ENCODE data around the gene ZNF90. TPM values are rescaled to one million over a fixed set of nuclear protein-coding genes. Genes with fewer than 3 reads are reported as not detected.

ZNF90 gene
- total RNA-seq, 1 donor: 1.8 TPM

GRCh38 chr19:20153281-20153680, 75.5 kb downstream of the ZNF90 start:
- H3K9me3 ChIP-seq (ENCODE audit: low read depth, low read length): no peaks in the 10 kb centered on the region
- no peaks in the 10 kb centered on the region for H3K27me3 ChIP-seq (ENCODE audit: insufficient read depth, low read length)
- no peak overlapping the region for H3K4me3 ChIP-seq (ENCODE audit: low read length)
- H3K4me1 ChIP-seq (ENCODE audit: insufficient read depth, low read length): no peaks in the 10 kb centered on the region

- Histone ChIP-seq H3K4me1 (ENCODE audit: insufficient read depth, low read length) (no peaks in the 10 kb centered on the region), H3K27me3 (ENCODE audit: insufficient read depth, low read length) (no peaks in the 10 kb centered on the region), H3K4me3 (ENCODE audit: low read length) (no peak overlapping the region), H3K9me3 (ENCODE audit: low read depth, low read length) (no peaks in the 10 kb centered on the region)
Measured at GRCh38 chr19:20154636-20155035, 76.8 kb downstream of the ZNF90 start.

GRCh38 chr19:20162821-20163220, 85.0 kb downstream of the ZNF90 start:
- H3K27me3 ChIP-seq (ENCODE audit: insufficient read depth, low read length): no peaks in the 10 kb centered on the region
- peaks cover 6% of the 10 kb centered on the region for H3K9me3 ChIP-seq (ENCODE audit: low read depth, low read length)
- peaks cover 14% of the 10 kb centered on the region for H3K4me1 ChIP-seq (ENCODE audit: insufficient read depth, low read length)
- no peak overlapping the region for H3K4me3 ChIP-seq (ENCODE audit: low read length)

GRCh38 chr19:20164456-20164855, 86.7 kb downstream of the ZNF90 start:
- H3K4me1 ChIP-seq (ENCODE audit: insufficient read depth, low read length): peaks cover 19% of the 10 kb centered on the region
- H3K9me3 ChIP-seq (ENCODE audit: low read depth, low read length): peaks cover 6% of the 10 kb centered on the region
- H3K27me3 ChIP-seq (ENCODE audit: insufficient read depth, low read length): no peaks in the 10 kb centered on the region
- H3K4me3 ChIP-seq (ENCODE audit: low read length): no peak overlapping the region

GRCh38 chr19:20165971-20166592, 88.3 kb downstream of the ZNF90 start:
- H3K4me3 ChIP-seq (ENCODE audit: low read length): no peak overlapping the region
- peaks cover 21% of the 10 kb centered on the region for H3K4me1 ChIP-seq (ENCODE audit: insufficient read depth, low read length)
- H3K27me3 ChIP-seq (ENCODE audit: insufficient read depth, low read length): no peaks in the 10 kb centered on the region
- peaks cover 6% of the 10 kb centered on the region for H3K9me3 ChIP-seq (ENCODE audit: low read depth, low read length)

- Histone ChIP-seq H3K9me3 (ENCODE audit: low read depth, low read length) (peaks cover 4% of the 10 kb centered on the region), H3K4me1 (ENCODE audit: insufficient read depth, low read length) (peaks cover 21% of the 10 kb centered on the region), H3K4me3 (ENCODE audit: low read length) (peak within 1 kb of the TSS; percentile 59), H3K27me3 (ENCODE audit: insufficient read depth, low read length) (no peaks in the 10 kb centered on the region)
Measured at GRCh38 chr19:20167020-20167644, 89.3 kb downstream of the ZNF90 start, which contains the start of gene ZNF486. ZNF486 (plus strand) TSS chr19:20167214; CDS start chr19:20167331, 117 bp downstream.

GRCh38 chr19:20167651-20168122, 89.9 kb downstream of the ZNF90 start:
- peak overlapping the region; percentile 59 for H3K4me3 ChIP-seq (ENCODE audit: low read length)

More at GRCh38 chr19:20167651-20168122, 89.9 kb downstream of the ZNF90 start:
- no peaks in the 10 kb centered on the region for H3K27me3 ChIP-seq (ENCODE audit: insufficient read depth, low read length)
- H3K4me1 ChIP-seq (ENCODE audit: insufficient read depth, low read length): peaks cover 17% of the 10 kb centered on the region
- no peaks in the 10 kb centered on the region for H3K9me3 ChIP-seq (ENCODE audit: low read depth, low read length)

Other genes starting within 250 kb of the ZNF90 start
- gene ZNF253, start 212.1 kb upstream of the ZNF90 start, total RNA-seq: 6.6 TPM
- gene ZNF93, start 177.1 kb upstream of the ZNF90 start, total RNA-seq: 15.0 TPM
- gene ZNF682, start 38.5 kb upstream of the ZNF90 start, total RNA-seq: 6.4 TPM
- 4.0 TPM for gene ZNF486, start 89.2 kb downstream of the ZNF90 start, total RNA-seq